ENCODE results near the gene PIP4K2C.

The PIP4K2C gene

DNA sequence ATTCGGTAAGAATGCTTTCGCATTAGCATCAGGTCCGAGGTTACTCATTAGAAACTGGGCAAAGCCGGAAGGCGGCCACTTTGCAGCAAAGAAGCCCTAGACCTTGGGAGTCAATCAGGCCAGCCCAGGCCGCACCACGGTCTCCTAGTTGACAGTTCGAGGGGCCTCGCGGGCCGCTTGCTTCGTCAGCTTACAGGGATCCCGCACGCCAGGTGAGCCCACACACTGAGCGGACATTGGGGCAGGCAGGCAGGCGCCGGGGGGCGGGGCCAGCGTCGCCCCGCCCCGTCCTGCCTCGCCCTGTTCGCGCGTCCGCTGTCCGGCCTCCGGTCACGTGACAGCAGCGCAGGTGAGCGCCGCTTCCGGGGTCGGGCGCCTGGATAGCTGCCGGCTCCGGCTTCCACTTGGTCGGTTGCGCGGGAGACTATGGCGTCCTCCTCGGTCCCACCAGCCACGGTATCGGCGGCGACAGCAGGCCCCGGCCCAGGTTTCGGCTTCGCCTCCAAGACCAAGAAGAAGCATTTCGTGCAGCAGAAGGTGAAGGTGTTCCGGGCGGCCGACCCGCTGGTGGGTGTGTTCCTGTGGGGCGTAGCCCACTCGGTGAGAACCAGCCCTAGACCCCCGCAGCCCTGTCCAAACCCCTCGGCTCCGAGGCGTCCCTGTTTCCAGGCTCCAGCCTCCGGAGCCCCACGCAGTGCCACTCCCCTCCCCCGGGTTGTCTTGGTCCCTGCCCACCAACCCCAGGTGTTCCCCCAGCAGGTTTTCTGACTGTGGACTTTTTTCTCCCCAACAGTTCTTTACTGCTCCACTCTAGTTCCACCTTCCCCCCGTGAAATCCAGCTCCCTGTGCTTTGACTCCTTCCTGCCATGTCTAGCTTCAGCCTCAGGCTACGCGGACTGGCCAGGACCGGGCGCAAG lies at the start of gene PIP4K2C:
PIP4K2C (plus strand) TSS at position 329 of the 918 bp plus-strand sequence; CDS start at position 427, 98 bp downstream.
- DNase-seq (ENCODE audit: low read depth), result no peak

DNA sequence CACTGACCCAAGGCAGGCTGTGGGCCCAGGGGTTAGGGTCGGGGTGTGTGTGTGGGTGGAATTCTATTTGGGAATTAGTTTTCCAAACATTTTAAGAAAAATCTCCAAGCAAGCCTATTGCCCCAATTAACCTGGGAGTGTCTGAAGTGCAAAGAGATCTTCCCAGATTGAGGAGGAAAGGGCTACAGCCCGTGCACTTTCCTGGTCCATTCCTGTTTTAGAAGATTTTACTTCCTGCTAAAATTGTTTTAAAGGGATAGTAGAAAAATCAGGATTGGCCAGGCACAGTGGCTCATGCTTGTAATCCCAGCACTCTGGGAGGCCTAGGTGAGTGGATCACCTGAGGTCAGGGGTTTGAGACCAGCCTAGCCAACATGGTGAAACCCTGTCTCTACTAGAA lies 49.3 kb upstream of the PIP4K2C start:
- no peak for DNase-seq (ENCODE audit: low read depth)

DNA sequence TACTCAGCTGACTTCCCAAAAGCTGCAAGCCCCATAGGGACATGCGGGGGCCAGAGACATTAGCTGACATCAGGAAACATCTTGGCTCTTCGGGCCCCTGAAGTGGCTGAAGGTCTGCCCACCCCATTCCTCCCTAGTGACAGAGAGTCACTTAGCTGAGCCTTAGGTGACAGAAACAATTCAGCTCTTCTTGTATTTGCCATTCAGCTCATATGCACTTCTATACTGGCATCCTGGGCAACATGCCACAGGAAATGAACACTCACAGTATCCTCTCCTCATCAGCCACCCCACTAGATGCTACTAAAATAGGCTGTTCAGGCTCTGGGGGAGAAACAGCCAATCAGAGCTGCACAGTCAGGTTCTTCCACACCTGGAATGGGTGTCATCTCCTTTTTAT lies 47.4 kb upstream of the PIP4K2C start:
- DNase-seq (ENCODE audit: low read depth), result peak; percentile 24

GRCh38 chr12:57545809-57546437 lies 45.1 kb upstream of the PIP4K2C start:
- no peak for DNase-seq (ENCODE audit: low read depth)

DNA sequence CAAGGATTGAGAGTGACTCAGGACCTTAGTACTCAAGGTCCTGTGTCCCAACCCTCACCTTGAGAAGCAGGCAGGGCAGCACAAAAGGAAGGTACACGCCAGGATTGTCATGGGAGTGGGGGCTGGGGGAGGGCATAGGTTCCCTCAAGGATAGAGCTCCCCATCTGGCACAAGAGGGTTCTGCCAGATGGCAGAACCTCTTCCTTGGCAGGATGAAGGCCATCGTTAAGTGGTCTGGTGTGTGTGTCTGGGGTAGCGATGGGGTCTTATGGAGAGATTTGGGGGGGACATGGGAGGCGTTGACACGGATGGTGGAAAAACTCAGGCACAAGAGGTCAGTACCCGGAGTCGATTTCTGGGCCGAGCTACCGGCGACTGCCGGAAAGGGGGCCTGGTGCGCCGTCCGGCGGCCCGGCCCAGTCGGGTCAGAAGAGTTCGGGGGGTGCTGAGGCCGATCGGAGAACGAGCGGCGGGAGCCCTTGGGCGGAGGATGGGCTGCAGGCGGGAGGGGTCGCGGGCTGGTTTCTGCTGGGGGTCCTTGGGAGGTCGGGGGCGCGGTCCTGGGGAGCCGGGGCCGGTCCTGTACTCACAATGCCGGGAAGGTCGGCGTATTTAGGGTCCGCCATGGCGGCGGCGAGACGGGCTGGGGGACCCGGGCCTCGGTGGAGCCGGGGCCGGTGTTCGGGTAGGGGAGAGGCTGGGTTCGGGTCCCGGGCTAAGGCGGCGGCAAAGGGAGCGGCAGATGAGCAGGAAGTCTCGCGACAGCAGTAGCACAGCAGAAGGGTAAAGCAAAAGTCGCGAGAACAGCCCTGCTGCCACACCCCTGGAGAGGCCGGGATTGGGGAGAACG lies 44.3 kb upstream of the PIP4K2C start, which contains the start of gene DCTN2:
DCTN2 (minus strand) TSS at position 755 of the 850 bp plus-strand sequence; CDS start at position 626, 129 bp downstream.
- peak; percentile 96 for DNase-seq (ENCODE audit: low read depth)

- no peak for DNase-seq (ENCODE audit: low read depth)
Measured at GRCh38 chr12:57547288-57548012, 43.5 kb upstream of the PIP4K2C start.

- DNase-seq (ENCODE audit: low read depth), result no peak
Measured at GRCh38 chr12:57548013-57548315, 43.0 kb upstream of the PIP4K2C start.

- DNase-seq (ENCODE audit: low read depth), result no peak
Measured at GRCh38 chr12:57548488-57548887, 42.5 kb upstream of the PIP4K2C start.

- no peak for DNase-seq (ENCODE audit: low read depth)
Measured at GRCh38 chr12:57549203-57549908, 41.6 kb upstream of the PIP4K2C start.

- DNase-seq (ENCODE audit: low read depth), result no peak
Measured at GRCh38 chr12:57549909-57550640, 40.9 kb upstream of the PIP4K2C start, which contains the start of gene KIF5A. TSS of gene KIF5A (plus strand) at chr12:57550044. CDS start at chr12:57550272, 228 bp downstream.

GRCh38 chr12:57550641-57551549 lies 40.1 kb upstream of the PIP4K2C start:
- DNase-seq (ENCODE audit: low read depth), result no peak

- no peak for DNase-seq (ENCODE audit: low read depth)
Measured at GRCh38 chr12:57551637-57552305, 39.2 kb upstream of the PIP4K2C start.

DNA sequence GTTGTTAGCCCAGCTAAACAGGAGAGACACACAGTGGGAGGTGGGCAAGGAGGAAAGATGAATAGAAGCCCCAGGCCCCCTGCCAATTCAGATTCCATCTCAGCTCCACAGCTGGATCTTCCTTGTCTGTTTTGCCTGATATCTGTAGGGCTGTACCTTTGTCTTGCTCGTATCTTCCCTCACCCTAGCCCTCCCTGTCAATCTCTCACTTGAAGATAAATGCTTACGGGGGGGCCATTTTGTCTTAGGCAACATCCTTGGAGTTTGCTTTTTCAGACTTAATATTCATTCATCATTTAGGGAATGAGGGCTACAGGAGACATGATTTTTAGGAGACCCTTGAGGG lies 38.7 kb upstream of the PIP4K2C start:
- no peak for DNase-seq (ENCODE audit: low read depth)

- peak; percentile 6 for DNase-seq (ENCODE audit: low read depth)
Measured at GRCh38 chr12:57552835-57553313, 38.1 kb upstream of the PIP4K2C start.

DNA sequence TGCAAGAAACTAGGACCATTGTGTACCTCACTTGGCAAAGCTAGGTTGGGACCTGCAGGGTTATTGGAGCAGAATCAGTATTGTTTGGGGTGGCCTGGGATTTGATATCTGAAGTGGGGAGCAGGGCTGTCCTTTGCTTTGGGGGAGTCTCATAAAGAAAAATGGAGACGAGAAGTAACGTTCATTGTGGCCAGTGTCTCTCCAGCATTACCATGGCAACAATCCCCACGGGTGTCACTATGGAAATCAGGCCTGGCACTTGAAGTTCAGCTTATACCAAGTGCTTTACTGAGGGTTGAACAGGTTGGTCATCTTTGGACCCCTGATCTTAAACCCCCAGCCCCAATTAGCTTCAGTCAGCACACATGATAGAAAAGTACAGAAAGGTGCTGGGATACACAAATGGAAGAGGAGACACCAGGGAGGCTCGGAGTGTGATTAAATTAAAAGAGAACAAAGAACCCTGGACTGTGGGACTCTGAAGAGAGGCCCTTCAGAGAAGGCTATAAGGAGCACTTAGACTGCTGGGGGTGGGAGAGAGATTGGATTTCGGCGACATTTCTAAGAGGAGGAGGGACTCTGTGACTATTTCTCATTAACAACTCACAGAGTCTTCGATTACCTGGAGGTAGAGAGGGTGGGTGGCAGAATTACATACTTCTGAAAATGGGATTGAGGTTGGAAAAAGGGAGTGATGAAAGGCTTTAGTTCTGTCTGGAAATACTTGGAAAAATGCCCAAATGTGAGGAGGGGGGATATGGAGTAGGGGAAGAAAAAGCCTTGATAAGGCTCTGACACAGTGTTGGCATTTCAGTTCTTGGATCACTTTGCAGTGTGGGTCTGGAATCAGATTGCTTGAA lies 37.4 kb upstream of the PIP4K2C start:
- no peak for DNase-seq (ENCODE audit: low read depth)

- DNase-seq (ENCODE audit: low read depth), result no peak
Measured at GRCh38 chr12:57554453-57554852, 36.5 kb upstream of the PIP4K2C start.

DNA sequence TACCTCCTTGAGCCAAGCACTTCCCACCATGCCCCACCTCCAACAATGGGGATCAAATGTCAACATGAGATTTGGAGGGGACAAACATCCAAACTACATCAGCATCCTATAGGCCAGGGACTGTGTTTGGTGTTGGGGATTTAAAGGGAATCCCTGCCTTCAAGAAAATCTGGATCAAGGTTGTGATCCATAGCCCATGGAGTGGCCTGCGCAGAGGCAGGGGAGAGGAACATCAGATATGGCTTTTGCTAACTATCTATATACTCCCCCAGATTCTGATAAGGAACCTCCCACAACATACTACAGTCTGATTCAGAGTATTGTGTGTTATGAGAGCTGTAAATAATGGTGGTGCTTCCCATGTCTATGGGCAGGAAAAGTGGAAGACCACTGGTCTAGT lies 36.1 kb upstream of the PIP4K2C start:
- no peak for DNase-seq (ENCODE audit: low read depth)

DNA sequence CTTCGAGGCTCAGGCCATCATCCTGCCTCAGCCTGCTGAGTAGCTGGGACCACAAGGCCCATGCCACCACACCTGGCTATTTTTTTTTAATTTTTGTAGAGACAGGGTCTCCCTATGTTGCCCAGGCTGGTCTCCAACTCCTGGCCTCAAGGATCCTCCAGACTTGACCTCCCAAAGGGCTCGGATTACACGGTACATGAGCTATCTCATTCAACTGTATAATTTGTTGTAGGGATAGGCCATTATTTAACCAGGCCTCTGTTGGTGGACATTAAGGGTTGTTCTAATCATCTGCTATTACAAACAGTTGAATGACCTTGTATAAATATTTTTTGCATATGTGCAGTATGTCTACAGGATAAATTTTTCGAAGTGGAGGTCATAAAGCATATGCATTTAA lies 32.1 kb upstream of the PIP4K2C start:
- no peak for DNase-seq (ENCODE audit: low read depth)

Data from stromal cell of bone marrow (primary cell).